ENCODE results near the gene TTC36.
"Not testable (repeated sequence)": the region's sequence is repeated elsewhere in the genome, so short reads cannot be mapped to it uniquely, and the experiment has no call there.

Gene TTC36, protein sequence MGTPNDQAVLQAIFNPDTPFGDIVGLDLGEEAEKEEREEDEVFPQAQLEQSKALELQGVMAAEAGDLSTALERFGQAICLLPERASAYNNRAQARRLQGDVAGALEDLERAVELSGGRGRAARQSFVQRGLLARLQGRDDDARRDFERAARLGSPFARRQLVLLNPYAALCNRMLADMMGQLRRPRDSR

GRCh38 chr11:118527109-118527508 is at the start of gene TTC36:
TSS of gene TTC36 (plus strand) at chr11:118527474. CDS start at chr11:118527495, 21 bp downstream.
- FAIRE-seq, result no peak

- FAIRE-seq, result not testable (repeated sequence)
These were observed 46.0 kb upstream of the TTC36 start for GRCh38 chr11:118481238-118481637.

GRCh38 chr11:118484405-118484804 is 42.9 kb upstream of the TTC36 start:
- FAIRE-seq, result no peak

DNA sequence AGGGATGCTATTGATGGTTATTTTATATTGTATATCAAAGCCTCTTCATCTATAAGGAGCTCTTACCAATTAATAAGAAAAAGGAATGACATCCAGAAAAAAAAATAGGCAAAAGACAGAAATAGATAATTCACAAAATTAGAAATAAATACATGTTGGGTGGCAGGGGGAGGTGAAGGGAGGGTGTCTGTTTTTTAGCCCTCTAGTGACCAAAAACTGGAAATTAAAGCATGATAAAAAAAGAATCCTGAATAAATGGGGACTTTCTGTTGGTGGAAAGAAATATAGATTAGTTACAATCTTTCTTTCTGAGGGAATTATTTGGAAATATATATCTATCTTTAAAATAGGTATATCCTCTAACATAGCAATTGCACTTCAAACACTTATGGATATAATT is 42.0 kb upstream of the TTC36 start:
- no peak for FAIRE-seq

GRCh38 chr11:118488480-118489109 is 38.7 kb upstream of the TTC36 start:
- FAIRE-seq, result peak; percentile 94

- FAIRE-seq, result no peak
These were observed 36.2 kb upstream of the TTC36 start for GRCh38 chr11:118491041-118491440.

GRCh38 chr11:118497831-118498230 is 29.4 kb upstream of the TTC36 start:
- FAIRE-seq, result no peak

DNA sequence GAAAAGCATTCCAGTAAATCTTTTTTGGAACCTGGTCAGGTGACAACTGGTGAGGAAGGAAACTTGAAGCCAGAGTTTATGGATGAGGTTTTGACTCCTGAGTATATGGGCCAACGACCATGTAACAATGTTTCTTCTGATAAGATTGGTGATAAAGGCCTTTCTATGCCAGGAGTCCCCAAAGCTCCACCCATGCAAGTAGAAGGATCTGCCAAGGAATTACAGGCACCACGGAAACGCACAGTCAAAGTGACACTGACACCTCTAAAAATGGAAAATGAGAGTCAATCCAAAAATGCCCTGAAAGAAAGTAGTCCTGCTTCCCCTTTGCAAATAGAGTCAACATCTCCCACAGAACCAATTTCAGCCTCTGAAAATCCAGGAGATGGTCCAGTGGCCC is 24.1 kb upstream of the TTC36 start:
- FAIRE-seq, result no peak

DNA sequence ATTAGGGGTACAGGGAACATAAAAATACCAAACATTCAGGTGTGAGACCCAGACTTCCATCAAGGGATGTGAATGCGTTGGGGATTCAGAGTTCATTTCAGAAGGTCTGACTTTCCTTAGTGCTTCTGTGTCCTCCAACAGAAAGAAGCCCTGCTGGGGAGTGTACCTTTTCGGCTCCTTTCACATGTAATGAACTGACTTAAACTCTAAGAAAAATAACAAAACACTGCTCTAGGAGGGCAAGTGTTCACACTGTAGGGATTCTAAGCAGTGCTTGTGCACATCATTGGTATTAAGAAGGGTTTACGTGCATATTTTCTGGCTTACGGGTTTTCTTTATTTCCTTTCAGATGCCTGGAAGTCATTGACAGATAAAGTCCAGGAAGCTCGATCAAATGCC is 15.7 kb upstream of the TTC36 start:
- FAIRE-seq, result no peak

DNA sequence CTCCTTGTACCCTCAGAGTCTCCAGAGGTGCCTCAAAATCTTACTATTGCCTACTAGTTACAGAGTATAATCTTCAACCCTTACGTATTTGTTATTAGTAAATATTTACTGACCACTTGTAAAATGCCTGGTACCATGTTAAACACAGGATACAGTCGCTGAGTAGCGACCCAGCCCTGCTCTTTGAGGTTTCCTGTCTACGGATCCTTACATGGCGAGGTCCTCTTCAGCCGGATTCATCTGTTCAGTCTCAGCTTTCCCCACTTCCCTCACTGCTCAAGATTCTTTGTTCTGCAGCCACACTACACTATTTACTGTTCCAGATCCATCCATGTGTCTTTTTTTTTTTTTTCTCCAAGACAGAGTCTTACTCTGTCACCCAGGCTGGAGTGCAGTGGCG is 13.2 kb upstream of the TTC36 start:
- FAIRE-seq, result no peak

- FAIRE-seq, result no peak
These were observed 7.7 kb upstream of the TTC36 start for GRCh38 chr11:118519549-118519948.

GRCh38 chr11:118521892-118522311 is 5.4 kb upstream of the TTC36 start:
- FAIRE-seq, result no peak

DNA sequence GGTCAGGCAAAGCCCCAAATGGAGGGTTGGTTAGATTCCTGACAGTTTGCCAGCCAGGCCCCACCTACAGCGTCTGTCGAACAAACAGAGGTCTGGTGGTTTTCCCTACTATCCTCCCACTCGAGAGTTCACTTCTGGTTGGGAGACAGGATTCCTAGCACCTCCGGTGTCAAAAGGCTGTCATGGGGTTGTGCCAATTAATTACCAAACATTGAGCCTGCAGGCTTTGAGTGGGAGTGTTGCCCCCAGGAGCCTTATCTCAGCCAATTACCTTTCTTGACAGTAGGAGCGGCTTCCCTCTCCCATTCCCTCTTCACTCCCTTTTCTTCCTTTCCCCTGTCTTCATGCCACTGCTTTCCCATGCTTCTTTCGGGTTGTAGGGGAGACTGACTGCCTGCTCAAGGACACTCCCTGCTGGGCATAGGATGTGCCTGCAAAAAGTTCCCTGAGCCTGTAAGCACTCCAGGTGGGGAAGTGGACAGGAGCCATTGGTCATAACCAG is 4.7 kb upstream of the TTC36 start:
- FAIRE-seq, result no peak

DNA sequence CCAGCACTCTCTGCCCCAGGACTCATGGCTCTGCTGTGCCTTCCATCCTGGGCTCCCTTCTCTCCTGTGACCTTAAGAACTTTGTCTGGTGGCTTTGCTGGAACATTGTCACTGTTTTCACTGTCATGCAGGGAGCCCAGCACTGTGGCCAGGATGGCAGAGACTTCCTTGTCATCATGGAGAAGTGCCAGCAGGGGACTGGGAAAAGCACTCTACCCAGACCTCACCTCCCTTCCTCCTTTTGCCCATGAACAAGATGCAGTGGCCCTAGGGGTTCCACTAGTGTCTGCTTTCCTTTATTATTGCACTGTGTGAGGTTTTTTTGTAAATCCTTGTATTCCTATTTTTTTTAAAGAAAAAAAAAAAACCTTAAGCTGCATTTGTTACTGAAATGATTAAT is 2.9 kb upstream of the TTC36 start:
- no peak for FAIRE-seq

GRCh38 chr11:118524757-118525470 is 2.4 kb upstream of the TTC36 start:
- no peak for FAIRE-seq

DNA sequence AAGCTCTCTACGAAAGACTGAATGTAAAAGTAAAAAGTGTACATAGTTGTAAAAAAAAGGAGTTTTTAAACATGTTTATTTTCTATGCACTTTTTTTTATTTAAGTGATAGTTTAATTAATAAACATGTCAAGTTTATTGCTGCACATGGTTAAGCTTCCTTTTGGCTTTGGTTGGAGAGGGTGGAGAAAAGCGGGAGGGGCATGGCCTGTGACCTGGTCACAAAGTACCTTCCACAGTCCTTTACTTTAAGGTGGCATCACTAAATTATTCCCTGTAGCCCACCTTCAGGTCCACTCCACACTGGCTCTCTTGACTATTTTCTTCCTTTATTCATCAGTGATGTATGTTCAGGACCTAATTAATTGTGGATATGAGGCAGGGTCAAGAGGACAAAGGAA is 586 bp upstream of the TTC36 start:
- FAIRE-seq, result no peak

- no peak for FAIRE-seq
These were observed 1.2 kb downstream of the TTC36 start for GRCh38 chr11:118528511-118528910.

GRCh38 chr11:118529584-118530175 is 2.4 kb downstream of the TTC36 start:
- no peak for FAIRE-seq

- no peak for FAIRE-seq
These were observed 3.0 kb downstream of the TTC36 start for GRCh38 chr11:118530180-118530682.

- no peak for FAIRE-seq
These were observed 3.7 kb downstream of the TTC36 start, which contains the start of gene TMEM25 for GRCh38 chr11:118530683-118531596. TSS of gene TMEM25 (plus strand) at chr11:118531192. CDS start at chr11:118531802, 610 bp downstream.

- no peak for FAIRE-seq
These were observed 4.4 kb downstream of the TTC36 start for GRCh38 chr11:118531597-118532084.

GRCh38 chr11:118532091-118532490 is 4.8 kb downstream of the TTC36 start:
- FAIRE-seq, result no peak
